ENCODE data around the gene AP1S1.

GRCh38 chr7:101202603-101202918 is 48.3 kb downstream of the AP1S1 start:
- TF ChIP-seq POLR2A (IDR thresholded peaks at IDR 0.05; ENCODE audit: low read depth, low read length) = no peak
- no peak for TF ChIP-seq POLR2AphosphoS5 (IDR thresholded peaks at IDR 0.05; ENCODE audit: low read depth, low read length)
- TF ChIP-seq TAF1 (IDR thresholded peaks at IDR 0.05; ENCODE audit: borderline replicate concordance, low read depth, low read length) = no peak
